GM21576 (cell line): ENCODE measurements around the gene RICTOR.

Source experiments
- ATAC-seq: cut with Tn5 transposase; IDR thresholded peaks from one replicate; pipeline ENCODE4 v1.9.1; 2021; ENCODE audit warnings: mild to moderate bottlenecking, moderate library complexity; ENCODE audit not compliant: unreplicated experiment

The RICTOR gene

DNA sequence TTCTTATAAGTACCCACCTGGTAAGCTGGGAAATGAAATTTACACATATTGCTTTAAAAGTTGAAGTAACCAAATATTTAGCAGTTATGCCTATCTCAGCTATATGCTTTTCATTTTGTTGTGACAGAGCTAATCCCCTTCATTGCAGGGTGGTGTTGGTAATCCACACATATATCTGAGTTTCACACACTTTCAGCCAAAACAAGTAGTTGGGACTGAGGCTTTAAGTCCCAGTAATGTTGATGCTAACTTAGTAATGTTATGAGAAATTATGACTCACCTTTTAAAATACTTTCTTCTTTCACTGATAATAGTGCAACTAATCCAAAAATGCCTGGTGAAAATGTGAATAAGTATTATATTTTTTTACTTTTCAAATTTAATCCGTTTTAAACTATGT is 19.2 kb upstream of the RICTOR start:
- ATAC-seq: no peak

DNA sequence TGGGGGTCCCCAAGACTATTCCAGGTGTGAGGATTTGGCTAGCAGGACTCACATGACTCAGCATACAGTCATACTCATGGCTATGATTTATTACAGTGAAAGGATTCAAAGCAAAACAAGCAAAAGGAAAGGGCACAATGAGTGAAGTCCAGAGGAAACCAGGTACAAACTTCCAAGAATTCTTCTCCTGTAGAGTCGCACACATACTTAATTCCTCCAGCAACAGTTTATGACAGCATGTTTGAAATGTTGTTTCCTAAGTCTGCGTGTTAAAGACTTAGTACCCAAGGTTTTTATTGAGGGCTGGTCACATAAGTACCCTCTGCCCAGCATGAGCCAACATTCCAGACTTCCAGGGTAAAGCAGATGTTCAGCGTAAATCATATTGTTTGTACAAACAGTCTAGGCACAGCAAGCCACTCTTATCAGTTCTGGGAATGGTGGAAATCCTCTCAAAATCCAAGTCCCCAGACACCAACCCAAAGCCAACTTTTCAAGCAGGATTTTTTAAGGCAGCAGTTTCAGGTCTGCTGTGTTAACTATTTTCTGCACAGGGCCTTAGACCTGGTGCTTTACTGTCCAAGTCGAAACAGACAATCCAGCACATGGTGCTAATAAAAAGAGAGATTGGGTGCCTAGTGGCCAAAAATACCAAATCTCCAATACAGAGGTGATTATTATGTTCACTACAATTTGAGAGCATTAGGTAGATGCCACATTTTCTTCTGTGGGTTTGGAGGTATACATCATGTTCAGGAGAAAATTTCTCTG is 18.6 kb upstream of the RICTOR start:
- ATAC-seq: no peak

DNA sequence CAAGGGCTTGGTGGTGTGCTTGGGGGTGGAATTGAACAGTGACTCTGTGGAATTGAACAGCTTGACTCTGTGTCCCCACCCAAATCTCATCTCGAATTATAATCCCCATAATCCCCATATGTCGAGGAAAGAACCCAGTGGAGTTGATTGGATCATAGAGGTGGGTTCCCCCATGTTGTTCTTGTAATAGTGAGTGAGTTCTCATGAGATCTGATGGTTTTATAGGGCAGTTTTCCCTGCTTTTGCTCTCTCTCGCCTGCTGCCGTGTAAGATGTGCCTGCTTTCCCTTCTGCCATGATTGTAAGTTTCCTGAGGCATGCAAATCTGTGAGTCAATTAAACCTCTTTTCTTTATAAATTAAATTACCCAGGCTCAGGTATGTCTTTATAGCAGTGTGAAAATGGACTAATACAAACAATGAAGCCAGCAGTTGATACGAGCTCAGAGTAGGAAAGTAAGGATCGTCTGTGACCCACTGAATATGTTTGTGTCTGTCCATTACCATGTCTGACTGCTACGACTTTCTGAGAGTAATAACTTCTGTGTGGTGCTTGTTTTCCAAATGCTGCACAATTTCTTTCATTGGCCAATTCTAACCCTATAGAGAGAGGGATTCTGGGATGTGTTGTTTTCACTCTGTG is 17.9 kb upstream of the RICTOR start:
- ATAC-seq: no peak

DNA sequence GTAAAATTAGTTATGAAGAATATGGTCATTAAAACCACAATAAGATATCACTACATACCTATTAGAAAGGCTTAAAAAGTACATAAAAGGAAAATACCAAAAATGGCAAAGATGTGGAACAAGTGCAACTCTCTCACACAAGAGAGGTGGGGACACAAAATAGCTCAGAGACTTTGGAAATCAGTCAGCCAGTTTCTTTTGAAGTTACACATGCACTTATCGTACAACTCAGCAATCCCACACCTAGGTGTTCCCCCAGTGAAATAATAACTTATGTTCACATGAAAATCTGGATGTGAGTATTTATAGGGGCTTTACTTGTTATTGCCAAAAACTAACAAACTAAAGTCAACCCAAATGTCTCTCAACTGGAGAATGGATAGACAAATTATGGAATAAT is 9.8 kb upstream of the RICTOR start:
- ATAC-seq: no peak

DNA sequence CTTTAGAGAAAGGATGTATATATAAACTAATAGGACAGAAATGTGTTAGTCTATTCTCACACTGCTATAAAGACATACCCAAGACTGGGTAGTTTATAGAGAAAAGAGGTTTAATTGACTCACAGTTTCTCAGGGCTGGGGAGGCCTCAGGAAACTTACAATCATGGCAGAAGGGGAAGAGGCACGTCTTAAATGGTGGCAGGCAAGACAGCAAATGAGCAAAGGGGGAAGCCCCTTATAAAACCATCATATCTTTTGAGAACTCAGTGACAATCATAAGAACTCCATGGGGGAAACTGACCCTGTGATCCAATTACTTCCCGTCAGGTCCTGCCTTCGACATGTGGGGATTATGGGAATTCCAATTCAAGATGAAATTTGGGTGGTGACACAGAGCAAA is 8.8 kb upstream of the RICTOR start:
- ATAC-seq: no peak

DNA sequence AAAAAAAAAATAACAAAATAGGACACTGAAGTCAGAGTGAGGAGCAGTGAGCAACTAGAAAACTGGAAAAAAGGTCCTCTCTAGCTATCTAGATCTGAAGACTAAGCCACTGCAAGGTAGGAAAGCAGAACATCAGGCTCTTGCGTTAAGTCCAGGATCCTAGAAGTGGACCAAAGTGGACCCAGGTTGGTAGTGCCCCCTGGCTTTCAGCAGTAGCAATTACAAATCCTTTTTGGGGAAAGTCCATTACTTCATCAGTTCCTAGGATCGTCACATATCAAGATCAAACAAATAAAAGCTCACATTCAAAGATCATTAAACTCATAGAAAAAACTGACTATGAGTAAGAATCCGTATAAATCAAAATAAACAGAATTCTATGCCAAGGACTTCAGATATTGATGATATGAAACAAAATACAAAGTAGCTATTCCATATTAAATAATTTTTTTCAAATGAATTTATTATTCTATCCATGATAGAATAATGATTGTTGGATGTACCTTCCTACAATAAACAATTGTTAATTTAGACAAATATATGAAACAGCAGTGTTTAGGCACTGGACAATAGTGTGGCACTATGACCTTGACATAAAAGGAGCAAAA is 6.5 kb upstream of the RICTOR start:
- peak; percentile 40 for ATAC-seq

DNA sequence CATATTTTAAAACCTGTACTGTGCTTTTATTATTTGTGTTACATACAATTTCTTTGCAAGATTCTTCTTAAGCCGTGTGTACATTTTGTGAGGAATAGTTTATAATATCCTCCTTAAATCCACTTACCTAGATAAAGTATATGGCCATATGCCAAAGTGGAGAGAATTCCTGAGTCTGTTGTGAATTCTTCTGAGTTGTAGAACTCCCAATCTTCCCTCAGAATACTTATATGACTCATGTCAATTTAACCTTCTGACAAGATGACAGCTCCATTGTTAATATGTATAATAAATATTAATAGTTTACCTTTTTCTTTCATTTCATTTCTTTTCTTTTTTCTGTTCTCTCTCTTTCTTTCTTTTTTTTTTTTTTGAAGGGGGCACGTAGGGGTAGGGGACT is 6.0 kb upstream of the RICTOR start:
- ATAC-seq: no peak

DNA sequence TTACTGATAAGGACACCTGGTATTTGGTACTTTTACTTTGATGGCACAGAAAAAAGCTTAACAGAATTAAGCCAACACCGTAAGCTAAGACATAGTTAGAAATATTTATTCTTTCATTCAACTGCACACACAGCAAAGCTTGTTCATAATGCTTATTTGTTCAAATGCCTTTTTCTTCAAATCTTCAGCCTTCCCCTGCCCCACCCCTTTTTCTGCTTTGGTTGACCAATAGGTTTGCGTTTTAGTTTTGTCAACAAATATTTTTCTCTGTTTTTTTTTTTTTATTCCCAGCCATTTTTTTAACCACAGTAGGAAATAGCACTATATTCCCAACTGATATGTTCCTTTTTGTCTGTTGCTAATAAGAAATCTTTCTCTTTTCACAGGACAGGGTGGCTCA is 4.9 kb upstream of the RICTOR start:
- no peak for ATAC-seq

DNA sequence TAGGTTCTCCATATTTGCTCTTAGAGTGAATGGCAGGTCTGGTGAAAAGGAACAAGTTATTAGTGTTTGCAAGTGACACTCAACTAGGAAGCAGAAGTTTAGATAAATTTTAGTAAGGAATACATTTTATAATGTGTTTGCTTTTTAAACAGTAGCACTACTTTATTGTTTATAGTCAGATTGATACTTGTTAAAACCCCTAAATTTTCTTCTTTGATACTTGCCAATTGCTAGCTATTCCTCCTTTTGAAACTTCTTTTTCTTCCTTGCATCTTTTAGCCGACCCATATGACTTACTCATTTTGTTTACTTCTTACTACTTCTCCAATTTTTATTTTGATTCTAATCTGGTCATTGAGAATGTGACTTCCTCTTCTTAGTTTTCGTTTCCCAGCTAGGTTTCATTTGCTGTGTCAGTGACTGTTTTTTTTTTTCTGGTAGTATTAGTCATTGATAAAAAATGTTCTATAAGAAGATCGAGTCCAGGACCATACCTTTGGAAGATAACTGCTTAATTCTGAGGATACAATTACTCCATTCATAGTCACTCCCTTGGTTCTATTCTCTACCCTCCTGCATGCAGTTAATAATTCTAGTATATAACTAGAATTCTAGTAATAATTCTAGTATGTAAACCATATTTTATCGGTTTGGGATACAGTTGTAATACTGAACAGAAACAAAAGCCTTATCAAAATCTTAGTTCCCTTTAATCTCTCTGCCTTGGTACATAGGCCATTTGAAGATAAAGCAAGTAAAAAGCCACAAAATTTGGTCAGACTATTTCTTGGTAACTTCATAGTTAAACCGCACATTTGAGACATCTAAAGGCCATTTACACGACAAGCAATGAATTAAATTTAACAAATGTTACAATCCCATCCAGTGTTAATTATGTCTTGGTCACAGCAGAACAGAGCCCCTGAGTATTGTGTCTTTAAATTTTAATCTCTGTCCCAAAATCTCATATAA is 2.8 kb upstream of the RICTOR start:
- peak; percentile 25 for ATAC-seq

DNA sequence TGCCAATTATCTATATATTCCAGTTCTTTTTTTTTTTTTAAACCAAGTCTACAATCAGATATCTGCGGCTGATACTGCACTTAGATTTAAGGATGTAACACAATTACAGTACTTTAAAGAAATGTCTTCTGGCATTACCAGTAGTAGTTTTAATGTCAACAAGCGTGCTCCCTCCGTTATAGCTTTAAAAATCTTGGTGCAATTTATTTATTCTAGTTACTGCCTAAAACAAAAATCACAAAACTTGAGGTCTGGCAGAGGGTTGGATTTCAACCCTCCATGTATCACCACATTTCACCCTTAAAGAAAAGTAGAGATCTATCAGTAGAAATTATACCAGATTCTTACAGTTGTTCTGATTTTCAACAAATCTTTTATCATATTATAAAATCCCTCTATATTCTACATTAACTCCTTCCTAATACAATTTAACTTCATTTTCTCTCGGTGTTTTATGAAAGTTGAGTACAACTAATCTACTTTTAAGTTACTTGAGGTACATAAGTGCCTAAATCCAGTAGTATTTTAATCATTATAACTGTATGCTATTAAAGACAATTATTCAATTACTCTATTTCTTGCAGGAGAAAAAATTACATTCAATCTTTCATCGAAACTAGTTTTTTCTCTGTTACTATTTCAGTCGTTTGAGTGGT is 2.0 kb upstream of the RICTOR start:
- ATAC-seq: no peak

DNA sequence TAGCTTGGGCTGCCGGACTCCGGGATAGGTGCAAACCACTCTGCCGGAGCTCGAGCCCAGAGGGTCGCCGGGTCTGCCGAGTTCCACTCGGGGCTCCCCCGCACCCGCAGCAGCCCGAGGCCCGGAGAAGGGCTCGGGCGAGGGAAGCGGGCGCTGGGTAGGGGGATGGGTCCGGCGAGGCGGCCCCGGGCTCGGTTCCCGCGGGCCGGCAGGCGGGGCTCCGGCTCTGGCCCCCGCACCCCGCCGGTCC is 507 bp downstream of the RICTOR start:
- peak; percentile 25 for ATAC-seq

DNA sequence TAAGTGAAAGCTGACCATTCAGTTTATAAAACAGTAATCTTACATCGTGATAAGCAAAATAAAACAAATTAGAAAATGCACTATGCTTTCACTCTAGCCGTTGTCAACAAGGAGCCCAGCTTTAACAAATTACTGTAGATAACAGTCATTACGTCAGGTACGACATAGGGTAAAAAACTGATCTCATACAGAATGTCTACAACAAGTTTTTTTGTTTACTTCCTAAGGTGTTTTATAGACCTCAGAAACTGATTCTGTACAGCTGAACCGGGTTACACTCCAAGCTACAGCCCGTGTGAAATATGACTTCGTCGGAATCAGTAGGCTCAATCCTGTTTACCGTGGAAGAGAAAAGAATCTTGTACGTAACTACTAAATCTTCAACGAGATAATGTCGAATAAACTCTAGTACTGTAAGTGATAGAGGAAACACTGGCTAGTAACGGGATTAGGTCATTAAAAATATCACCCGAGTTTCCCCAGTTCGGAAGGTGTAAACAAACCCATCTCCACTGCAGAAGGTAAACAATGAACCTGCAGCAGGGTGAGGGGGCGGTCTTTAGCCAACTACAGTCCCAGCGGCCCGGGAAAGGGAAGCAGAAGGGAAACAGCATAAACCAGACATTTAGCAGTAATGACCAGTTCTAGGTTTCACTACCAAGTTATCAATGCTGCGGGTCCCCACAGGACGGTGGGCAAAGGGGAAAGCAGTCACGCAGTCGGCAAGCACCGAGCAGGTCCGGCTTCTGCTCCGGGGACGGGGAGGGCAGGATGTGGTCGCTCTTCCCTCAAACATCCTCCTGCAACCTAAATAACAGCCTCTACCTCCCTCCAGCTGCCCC is 1.1 kb downstream of the RICTOR start:
- ATAC-seq: peak; percentile 39

DNA sequence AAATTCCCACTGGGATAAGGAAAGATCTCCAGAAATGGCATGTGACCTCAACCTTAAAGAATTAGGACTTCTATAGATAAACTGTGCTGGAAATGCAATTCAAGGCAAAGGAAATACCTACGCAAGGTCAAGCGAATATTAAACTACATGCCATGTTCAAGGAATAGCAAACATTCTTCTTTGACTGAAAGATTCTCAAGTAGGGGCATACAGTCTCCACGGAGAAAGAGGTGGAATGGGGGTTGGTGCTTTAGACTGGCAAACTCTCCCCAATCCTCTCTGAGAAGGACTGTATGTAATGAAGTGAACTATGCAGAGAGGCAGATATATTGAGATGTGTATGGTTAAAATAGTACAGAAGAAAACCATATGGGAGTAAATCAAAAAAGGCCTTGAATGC is 6.1 kb downstream of the RICTOR start:
- ATAC-seq: no peak

DNA sequence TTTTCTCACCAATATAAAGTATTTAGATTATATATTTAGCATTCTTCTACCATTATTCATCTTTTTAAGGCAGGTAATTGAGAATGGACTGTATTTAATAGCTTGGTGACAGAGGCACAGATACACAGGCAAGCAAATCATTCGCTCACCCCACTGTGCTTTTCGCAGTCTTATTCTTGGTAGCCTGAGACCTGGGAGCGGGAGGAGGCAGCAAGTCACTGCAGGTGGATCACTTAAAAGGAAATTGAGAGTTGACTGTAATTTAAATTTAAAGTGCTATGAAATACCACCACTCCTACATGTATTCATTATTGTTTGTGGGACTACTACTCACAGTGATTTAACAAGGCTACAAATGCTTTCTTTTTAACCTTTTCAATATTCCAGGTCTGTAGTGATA is 9.7 kb downstream of the RICTOR start:
- no peak for ATAC-seq

DNA sequence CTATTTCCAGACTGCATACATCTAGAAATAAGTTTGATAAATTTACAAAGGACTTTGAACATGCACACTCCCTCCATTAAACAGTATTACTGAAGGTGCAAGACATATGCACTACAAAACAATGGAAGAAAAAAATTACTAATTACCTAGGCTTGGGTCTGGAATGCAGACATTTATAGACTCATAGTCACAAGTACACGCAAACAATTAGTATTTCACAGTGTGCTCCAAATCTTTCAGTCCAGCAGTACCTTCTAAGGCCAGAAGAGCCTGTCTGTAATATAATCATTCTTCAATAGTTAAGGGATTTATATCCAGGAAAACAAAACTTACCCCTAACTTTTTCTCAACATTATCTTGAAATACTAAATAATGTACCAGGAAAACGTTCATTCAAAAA is 11.2 kb downstream of the RICTOR start:
- ATAC-seq: no peak

DNA sequence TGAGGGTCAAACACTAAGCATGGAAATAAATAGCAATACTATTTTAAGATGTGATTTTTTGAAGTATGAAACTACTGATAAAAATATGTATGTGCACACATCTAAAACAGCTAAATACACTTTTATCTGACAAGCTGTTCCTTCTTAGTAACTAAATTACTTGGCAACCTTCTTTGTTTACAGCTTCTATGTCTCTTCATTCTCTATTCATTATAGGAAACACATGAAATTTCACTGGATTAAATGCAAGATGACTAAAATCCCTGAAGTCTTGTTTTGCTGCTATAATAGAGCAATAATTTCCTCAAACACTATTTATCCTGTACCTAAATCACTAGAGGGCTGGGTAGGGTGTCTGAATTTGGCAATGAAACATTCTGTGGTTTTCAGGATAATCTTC is 11.7 kb downstream of the RICTOR start:
- ATAC-seq: no peak

DNA sequence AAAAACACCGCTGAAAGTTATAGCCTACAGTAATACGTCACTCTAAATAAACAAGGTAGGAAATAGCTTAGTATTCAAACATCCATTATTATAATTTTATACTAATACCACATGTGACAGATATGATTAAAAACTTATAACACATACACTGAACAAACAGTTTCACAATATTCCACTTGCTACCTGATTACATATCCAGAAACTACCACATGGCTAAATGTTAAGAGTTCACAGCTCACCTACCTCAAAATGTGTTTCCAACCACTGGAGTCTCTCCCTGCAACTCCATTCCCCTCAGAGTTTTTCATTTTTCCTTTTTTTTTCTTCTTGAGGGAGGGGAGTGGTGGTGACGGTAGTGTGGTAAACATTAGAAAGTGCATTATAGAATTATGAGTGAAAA is 12.1 kb downstream of the RICTOR start:
- ATAC-seq: no peak

DNA sequence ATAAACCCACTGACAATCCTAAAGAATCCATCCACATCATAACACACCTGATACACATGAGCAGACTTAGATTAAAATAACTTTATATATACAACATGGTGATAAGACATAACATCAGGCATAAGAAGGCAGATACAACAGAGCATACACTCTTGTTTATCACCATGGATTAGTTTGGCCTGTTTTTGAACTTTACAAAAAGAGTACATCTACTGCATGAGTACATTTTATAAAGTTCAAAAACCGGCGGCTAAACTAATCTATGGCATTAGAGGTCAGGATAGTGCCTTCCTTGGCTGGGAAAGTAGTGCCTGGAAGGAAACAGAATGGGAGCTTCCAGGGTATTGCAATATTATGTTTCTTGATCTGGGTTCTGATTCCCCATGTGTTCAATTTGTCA is 15.1 kb downstream of the RICTOR start:
- no peak for ATAC-seq

DNA sequence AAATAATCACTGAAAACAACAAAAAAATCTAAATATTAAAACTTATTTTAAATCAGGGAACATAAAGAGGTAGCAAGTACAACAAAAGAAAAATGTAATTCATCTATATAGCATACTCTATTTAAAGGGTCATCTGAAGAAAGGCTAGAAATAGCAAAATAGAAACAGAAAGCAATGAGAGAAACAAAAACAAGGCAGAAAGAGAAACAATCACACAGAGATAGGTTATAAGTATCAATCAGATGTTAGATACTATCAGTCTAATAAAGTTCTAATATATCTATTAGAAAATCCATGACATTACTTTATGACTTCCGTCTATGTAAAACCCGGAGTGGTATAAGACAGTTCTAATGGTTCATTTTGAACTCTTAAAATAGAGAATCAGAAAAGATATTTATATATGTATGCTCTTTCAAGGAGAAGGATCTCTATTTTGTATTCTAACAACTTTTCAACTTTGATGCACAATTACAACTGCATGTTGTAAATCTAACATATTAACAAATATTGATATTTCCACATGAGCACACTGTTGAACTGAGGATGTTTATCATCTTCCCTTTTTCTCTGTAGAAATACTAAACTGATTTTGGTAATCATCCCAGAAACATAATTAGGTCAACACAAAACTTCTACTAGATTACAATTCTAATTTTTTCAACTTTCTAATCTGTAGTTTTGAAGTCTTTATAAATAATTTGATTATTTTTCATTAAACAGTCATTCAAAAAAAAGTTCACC is 15.8 kb downstream of the RICTOR start:
- peak; percentile 80 for ATAC-seq
